GM21515 (cell line): ENCODE results near the gene MTERF4.

Experiments used
- ATAC-seq: cut with Tn5 transposase; IDR thresholded peaks from one replicate; pipeline ENCODE4 v1.9.1; 2021; ENCODE audit not compliant: unreplicated experiment

The MTERF4 gene

GRCh38 chr2:241134711-241135110, 32.6 kb upstream of the MTERF4 start:
- ATAC-seq, result no peak

- ATAC-seq, result no peak
Measured at GRCh38 chr2:241133436-241133820, 31.3 kb upstream of the MTERF4 start.

GRCh38 chr2:241132538-241133435, 30.7 kb upstream of the MTERF4 start:
- no peak for ATAC-seq

- ATAC-seq, result no peak
Measured at GRCh38 chr2:241131531-241131930, 29.4 kb upstream of the MTERF4 start.

GRCh38 chr2:241130316-241130715, 28.2 kb upstream of the MTERF4 start:
- ATAC-seq, result no peak

- ATAC-seq, result no peak
Measured at GRCh38 chr2:241129086-241129871, 27.2 kb upstream of the MTERF4 start.

- no peak for ATAC-seq
Measured at GRCh38 chr2:241128266-241128665, 26.2 kb upstream of the MTERF4 start.

- ATAC-seq, result no peak
Measured at GRCh38 chr2:241126771-241127202, 24.7 kb upstream of the MTERF4 start.

GRCh38 chr2:241126201-241126611, 24.1 kb upstream of the MTERF4 start:
- no peak for ATAC-seq

- ATAC-seq, result no peak
Measured at GRCh38 chr2:241125626-241126025, 23.5 kb upstream of the MTERF4 start.

- no peak for ATAC-seq
Measured at GRCh38 chr2:241123816-241124536, 21.9 kb upstream of the MTERF4 start.

- ATAC-seq, result no peak
Measured at GRCh38 chr2:241122376-241123002, 20.4 kb upstream of the MTERF4 start.

GRCh38 chr2:241121008-241121407, 18.9 kb upstream of the MTERF4 start:
- ATAC-seq, result no peak

GRCh38 chr2:241120440-241120839, 18.4 kb upstream of the MTERF4 start:
- ATAC-seq, result no peak

GRCh38 chr2:241118737-241119505, 16.8 kb upstream of the MTERF4 start:
- no peak for ATAC-seq

GRCh38 chr2:241116606-241117560, 14.8 kb upstream of the MTERF4 start:
- ATAC-seq, result no peak

GRCh38 chr2:241115361-241115760, 13.3 kb upstream of the MTERF4 start:
- no peak for ATAC-seq

- ATAC-seq, result no peak
Measured at GRCh38 chr2:241114836-241115235, 12.7 kb upstream of the MTERF4 start.

GRCh38 chr2:241112592-241112991, 10.5 kb upstream of the MTERF4 start:
- no peak for ATAC-seq
